SIG-M5 treated with dmso at 0.1 percent for 504 hours (cell line): Measurements from ENCODE around the gene CRIP3.
"Not testable (repeated sequence)": the region's sequence is repeated elsewhere in the genome, so short reads cannot be mapped to it uniquely, and the experiment has no call there.

Experiments used
- DNase-seq: peaks from one replicate; lab custom pipeline; 2025; ENCODE audit not compliant: unreplicated experiment; lab: John Stamatoyannopoulos, UW

CRIP3 gene

DNA sequence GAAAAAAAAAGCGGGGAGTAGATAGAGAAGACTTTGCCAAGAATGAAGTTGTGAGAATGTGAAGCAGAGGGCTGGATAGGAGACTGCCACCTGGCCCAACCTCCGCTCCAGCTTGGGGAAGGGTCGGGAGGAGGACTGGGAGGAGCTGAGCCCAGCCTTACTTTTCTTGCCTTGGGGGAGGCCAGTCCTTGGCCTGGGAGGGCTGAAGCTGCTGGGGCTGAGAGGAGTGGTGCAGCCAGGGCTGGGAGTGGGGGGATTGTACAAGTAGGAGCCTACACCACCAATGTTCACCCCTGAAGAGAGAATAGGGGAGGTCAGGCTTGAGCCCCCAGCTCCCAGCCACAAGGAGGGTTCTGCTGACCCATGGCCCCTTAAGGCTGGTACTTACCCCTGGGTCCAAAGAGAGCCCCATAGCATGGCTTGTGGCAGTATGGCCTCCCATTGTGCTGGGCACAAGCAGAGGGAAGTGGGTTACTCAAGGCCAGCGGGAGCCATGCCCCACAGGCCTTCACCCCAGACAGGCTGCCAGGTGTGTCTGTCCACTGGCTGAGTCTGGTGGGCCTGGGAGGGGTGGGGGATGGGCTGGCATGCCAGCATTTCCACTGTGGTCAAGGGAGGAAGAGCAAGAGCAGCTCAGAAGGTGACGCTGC is 1.1 kb downstream of the CRIP3 start:
- no peak for DNase-seq

DNA sequence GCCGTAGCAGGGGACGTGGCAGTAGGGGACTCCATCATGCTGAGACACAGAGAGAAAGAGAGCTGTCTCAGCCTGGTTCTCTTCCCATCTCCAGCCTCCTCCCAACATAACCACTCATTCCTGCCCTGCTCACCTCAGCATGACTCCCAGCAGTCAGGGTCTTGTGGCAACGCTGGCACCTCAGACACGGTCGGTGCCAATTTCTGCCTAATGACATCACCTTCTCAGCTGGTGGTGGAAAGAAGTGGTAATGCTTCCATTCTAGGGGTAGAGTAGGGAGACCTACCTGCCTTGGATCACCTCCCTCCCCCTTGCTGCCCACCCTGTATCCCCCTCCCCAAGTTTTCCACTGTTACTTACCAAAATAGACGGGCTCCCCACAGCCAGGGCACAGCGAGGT is 2.5 kb downstream of the CRIP3 start:
- DNase-seq = no peak

- no peak for DNase-seq
These were observed 3.7 kb downstream of the CRIP3 start for GRCh38 chr6:43304882-43305281.

GRCh38 chr6:43304361-43304760 is 4.3 kb downstream of the CRIP3 start:
- no peak for DNase-seq

- no peak for DNase-seq
These were observed 4.8 kb downstream of the CRIP3 start for GRCh38 chr6:43303751-43304331.

DNA sequence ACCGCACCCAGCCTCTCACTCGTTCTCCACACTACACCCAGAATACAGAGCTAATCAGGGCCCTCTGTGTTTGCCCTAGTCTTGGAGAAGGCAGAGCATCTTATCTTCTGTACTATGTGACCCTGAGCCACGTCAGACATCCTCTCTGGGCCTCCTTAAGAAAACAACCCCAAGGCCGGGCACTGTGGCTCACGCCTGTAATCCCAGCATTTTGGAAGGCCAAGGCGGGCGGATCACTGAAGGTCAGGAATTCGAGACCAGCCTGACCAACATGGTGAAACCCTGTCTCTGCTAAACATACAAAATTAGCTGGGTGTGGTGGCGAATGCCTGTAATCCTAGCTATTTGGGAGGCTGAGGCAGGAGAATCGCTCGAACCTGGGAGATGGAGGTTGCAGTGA is 5.6 kb downstream of the CRIP3 start:
- not testable (repeated sequence) for DNase-seq

DNA sequence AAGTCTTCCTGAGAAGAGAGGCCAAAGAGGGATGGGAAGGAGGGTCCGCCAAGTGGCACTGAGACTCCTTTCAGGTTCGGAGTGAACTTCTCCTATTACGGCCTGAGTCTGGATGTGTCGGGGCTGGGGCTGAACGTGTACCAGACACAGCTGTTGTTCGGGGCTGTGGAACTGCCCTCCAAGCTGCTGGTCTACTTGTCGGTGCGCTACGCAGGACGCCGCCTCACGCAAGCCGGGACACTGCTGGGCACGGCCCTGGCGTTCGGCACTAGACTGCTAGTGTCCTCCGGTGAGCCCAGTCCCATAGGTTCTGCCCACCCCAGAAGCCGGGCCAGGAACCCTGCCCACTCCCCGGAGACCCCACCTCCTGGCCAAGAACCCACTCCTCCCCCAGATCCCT is 6.5 kb downstream of the CRIP3 start:
- DNase-seq = no peak

DNA sequence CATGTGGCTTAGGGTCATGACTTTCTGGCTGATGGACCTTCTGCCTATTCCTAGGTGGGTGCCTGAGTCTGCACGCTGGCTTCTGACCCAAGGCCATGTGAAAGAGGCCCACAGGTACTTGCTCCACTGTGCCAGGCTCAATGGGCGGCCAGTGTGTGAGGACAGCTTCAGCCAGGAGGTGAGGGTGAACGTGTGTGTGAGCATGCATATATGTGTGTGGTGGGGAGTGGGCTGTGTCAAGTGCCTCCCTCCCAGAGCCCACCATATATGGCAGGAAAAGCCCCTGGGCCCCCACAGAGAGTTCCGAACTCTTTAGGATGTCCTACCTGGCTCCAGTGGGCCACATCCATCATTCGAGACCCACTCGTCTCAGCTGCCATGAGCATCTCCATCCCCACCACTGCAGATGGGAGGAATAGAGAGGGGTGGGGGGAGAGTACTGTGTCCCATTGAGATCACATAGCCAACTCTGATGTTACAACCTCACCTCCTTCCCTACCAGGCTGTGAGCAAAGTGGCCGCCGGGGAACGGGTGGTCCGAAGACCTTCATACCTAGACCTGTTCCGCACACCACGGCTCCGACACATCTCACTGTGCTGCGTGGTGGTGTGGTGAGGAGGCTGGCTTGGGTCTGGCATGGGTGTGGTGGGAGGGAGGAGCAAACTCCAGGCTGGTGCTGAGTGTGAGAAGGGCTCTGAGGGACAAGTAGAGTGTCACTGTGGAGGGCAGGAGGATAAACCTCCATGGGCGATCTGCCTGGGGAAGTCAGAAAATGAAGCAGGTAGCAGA is 7.3 kb downstream of the CRIP3 start:
- DNase-seq = no peak

GRCh38 chr6:43299338-43300293 is 9.0 kb downstream of the CRIP3 start:
- no peak for DNase-seq

GRCh38 chr6:43298565-43299337 is 9.9 kb downstream of the CRIP3 start:
- DNase-seq = no peak

DNA sequence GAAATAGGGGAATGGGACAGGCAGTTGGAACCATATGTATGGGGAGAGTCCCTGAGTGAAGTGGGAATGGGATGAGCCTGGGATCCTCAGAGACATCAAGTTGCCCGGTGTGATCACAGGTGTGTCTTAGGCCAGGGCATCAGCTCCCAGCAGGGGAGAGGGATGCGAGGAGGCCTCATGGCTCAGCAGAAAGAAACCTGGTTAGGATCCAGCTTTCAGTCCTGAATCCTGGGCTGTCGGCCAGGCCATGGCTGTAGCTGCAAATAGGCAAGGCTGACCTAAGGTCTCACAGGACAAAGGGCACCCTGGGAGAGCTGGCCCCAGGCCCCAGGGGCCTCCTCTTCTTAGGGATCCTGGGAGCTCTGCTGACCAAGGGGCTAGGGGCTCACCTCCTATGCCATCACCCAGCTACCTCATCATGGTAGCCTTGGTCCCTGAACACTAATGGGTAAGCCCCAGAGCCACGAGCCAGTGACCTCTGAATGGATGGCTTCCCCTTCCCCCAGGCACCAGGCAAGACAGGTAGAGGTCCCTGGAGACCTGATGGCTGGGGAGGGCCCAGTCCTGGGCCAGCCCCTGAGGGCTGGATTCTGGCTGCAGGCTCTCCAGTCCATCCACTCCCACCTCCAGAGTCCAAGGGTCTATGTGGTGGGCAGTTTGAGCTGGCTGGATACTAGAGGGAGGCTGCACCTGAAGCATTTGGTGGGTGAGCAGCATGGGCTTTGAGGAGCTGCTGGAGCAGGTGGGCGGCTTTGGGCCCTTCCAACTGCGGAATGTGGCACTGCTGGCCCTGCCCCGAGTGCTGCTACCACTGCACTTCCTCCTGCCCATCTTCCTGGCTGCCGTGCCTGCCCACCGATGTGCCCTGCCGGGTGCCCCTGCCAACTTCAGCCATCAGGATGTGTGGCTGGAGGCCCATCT is 10.7 kb downstream of the CRIP3 start, which contains the start of gene SLC22A7:
Gene SLC22A7 (plus strand): TSS at position 617 of the 921 bp plus-strand sequence. CDS start 99 bp downstream, at position 716.
- no peak for DNase-seq

GRCh38 chr6:43296780-43297497 is 11.7 kb downstream of the CRIP3 start:
- DNase-seq = no peak

- no peak for DNase-seq
These were observed 13.2 kb downstream of the CRIP3 start for GRCh38 chr6:43295456-43295855.

- DNase-seq = no peak
These were observed 14.1 kb downstream of the CRIP3 start for GRCh38 chr6:43294536-43294935.

GRCh38 chr6:43293698-43294097 is 14.9 kb downstream of the CRIP3 start:
- DNase-seq = no peak

GRCh38 chr6:43292763-43293318 is 15.8 kb downstream of the CRIP3 start:
- DNase-seq = no peak

DNA sequence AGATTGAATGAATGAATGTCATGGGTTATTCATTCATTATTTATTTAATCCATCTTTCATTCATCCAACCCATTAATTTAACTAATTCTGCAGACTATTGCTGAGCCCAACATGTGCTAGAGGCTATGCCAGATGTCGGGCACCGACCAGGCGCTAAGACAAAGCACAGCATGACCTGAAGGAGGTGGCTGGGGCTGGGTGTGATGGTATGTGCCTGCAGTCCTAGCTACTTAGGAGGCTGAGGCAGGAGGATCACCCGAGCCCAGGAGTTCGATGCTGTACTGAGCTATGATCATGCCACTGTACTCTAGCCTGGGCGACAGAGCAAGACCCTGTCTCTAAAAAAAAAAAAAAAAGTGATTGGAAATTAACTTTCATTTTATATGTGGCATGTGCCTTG is 16.3 kb downstream of the CRIP3 start:
- no peak for DNase-seq

DNA sequence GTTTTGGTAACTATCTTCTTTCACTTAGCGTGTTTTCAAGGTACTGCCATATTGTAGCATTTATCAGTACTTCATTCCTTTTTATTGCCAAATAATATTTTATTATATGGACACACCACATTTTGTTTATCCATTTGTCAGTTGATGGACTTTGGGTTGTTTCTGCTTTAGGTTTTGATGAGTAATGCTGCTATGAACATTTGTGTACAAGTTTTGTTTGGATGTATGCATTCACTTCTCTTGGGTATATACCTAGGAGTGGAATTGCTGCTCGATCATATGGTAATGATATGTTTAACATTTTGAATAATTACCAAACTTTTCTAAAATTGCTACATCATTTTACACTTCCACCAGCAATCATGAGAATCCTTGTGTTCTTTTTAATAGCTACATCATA is 16.9 kb downstream of the CRIP3 start:
- no peak for DNase-seq
